Central memory CD8-positive, alpha-beta T cell (primary cell): ENCODE data around the gene ACSS1.

Experiments
- ATAC-seq: fragments of 150-1000 bp; cut with Tn5 transposase; replicated peaks from 2 replicates; pipeline ENCODE4 v1.10.0; 2022; ENCODE audit warnings: mild to moderate bottlenecking, moderate FRiP score, moderate number of reproducible peaks; ENCODE audit not compliant: poor library complexity, severe bottlenecking; ENCODE audit errors: extremely low read depth
- DNase-seq, 2 donors: peaks; one replicate each; pipeline ENCODE4 v3.0.0; 2021; ENCODE audit warnings: low spot score in 2 of 2
- H3K27ac Mint-ChIP-seq: one replicate; pipeline ENCODE4 v1.8.0; 2022; ENCODE audit warnings: low read depth, mild to moderate bottlenecking, moderate library complexity, mixed read lengths
- H3K27me3 Mint-ChIP-seq: one replicate; pipeline ENCODE4 v1.8.0; 2022; ENCODE audit warnings: mixed read lengths
- H3K36me3 Mint-ChIP-seq: one replicate; pipeline ENCODE4 v1.8.0; 2022; ENCODE audit warnings: mild to moderate bottlenecking, moderate library complexity, mixed read lengths; ENCODE audit not compliant: insufficient read depth
- H3K4me1 Mint-ChIP-seq: one replicate; pipeline ENCODE4 v1.8.0; 2022; ENCODE audit warnings: mixed read lengths
- H3K4me3 Mint-ChIP-seq: one replicate; pipeline ENCODE4 v1.8.0; 2022; ENCODE audit warnings: mild to moderate bottlenecking, moderate library complexity, mixed read lengths
- H3K9me3 Mint-ChIP-seq: one replicate; pipeline ENCODE4 v1.8.0; 2022; ENCODE audit warnings: mixed read lengths

Gene ACSS1

DNA sequence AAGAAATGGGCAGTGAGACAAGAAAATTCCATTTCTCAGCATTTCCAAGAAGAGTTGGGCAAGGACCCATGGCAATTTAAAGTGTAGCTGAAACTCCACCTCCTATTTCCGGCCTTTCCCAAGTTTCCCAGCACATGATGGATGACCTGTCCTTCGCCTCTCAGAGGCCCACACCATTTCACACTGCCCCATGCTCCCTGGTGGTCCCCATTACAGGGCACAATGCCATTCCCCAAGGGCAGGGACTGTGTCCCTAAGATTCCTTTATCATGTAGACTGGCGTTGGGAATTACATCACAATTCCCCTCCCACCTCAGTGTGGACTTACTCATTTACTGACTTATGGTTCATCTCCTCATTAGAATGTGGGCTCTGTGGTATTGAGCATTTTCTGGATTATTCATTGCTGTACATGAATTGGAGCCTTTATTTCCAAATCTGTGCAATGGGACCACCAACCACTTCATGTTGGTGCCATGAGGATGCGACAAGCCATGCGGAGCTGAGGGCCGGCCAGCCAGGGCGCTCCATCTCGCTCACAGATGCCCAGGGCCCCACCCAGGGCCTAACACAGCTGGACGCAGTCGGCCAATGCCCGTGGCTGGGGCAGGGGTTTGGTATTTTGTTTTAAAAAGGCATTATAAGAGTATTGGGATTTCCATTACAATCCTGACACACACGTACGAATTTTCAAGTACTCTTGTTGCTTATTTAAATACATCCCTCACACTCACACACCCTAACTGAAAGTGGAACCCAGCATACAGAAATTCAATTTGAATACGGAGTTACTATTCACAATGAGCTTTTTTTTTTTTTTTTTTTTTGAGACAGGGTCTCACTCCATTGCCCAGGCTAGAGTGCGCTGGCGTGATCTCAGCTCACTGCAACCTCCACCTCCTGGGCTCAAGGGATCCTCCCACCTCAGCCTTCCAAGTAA lies 5.4 kb downstream of the ACSS1 start:
- peaks cover 78% of the 10 kb centered on the region for H3K4me1 Mint-ChIP-seq
- no peak for DNase-seq
- no peaks in the 10 kb centered on the region for H3K9me3 Mint-ChIP-seq
- H3K36me3 Mint-ChIP-seq: peaks cover 26% of the 10 kb centered on the region
- peak overlapping the region; percentile 91 for H3K27ac Mint-ChIP-seq
- ATAC-seq: no peak
- no peaks in the 10 kb centered on the region for H3K27me3 Mint-ChIP-seq
- H3K4me3 Mint-ChIP-seq: no peak overlapping the region

DNA sequence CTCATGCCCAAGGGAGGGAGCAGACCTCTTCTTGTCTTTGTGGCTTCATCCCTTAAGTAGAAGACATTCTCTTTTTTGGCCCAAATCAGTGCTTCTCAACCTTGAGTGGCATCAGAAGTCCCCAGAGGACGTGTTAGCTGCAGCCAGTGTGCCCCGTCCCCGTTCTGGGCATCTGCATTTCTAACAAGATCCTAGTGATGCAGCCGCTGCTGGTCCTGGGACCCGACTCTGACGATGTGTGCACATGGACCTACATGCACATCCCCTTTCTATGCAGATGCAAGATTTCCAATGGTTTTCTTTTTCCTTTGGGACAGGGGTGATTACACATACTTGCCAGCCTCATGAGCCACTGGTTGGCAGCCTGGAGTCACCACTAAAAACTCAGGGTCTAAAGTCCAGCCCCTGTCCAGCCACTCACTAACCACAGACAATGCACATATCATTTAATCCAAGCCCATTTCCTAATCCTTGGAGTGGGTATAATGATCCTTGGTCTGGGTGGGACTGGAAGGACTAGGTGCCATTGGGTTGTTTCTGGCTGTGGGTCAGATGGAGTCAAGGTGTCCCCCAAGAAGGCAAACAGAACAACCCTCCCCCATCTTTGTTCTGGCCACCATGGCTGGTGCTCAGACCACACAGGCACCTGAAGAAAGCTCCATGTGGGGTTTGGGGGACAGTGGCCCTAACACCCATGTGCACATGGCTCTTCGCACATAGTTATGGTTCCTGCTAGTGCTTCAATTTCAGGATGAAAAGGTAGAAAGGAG lies 6.4 kb downstream of the ACSS1 start:
- peak overlapping the region; percentile 91 for H3K27ac Mint-ChIP-seq
- no peak overlapping the region for H3K4me3 Mint-ChIP-seq
- H3K9me3 Mint-ChIP-seq: no peaks in the 10 kb centered on the region
- ATAC-seq (no peak), DNase-seq (no peak)
- peaks cover 75% of the 10 kb centered on the region for H3K4me1 Mint-ChIP-seq
- H3K27me3 Mint-ChIP-seq: no peaks in the 10 kb centered on the region
- H3K36me3 Mint-ChIP-seq: peaks cover 30% of the 10 kb centered on the region

DNA sequence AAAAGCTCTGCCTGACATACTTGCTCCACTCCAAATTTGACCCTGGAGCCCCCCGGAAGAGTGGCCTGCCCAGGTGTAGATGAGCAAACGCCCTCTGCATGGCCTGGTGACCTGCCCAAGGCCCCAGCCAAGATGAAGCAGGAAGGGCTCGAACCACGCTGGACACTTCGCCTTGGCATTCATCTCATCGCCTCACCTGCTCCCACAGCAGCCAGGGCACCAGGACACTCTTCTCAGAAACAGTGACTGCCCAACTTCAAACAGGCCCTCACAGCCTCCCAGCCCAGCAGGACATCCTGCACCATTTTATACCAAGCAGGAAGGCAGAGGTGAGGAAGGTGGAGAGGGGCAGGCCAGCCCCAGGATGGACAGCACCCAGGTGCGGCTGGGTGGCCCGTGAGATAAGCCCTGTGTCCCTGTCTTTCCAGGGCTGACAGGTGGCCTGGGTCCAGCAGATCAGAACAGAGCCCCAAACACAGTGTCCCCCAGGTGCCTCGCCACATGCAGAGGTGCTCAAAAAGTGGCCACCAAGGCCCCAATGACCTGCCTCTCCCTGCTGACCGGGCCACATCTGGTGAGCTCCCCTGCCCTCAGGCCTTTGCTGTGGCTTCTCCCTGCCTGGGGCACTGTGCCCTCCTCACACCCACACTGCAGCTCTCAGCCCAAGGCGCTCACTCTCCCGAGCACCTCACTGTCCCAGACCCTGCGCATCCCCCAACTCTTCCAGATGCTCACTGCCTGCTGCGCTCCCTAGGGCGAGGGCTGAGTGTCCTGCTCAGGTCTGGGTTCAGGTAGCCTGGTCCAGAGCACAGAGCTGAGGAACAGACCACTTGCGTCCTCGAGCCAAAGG lies 7.2 kb downstream of the ACSS1 start:
- ATAC-seq: no peak
- no peaks in the 10 kb centered on the region for H3K9me3 Mint-ChIP-seq
- H3K27ac Mint-ChIP-seq: peak overlapping the region; percentile 91

DNA sequence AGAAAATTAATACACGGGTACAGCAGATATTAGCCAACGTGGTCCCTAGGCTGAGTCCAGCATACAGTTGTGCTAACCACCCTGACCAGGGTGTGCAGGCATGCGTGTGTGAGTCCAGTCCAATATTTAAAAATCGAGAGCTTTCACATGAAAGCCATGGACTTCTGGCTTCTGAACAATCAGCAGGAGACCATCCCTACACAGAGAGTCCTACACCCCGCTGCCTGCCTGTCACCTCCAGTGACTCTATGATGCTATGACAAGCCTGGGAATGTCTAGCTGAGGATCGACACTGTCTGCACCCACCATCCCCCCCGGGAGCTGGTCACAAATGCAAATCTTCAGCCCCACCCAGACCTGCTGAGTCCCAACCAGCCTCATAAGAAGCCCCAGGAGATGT lies 7.9 kb downstream of the ACSS1 start:
- Mint-ChIP-seq H3K27ac (peak overlapping the region; percentile 91), H3K9me3 (no peaks in the 10 kb centered on the region), H3K4me1 (peaks cover 63% of the 10 kb centered on the region), H3K27me3 (no peaks in the 10 kb centered on the region), H3K36me3 (peaks cover 27% of the 10 kb centered on the region), H3K4me3 (no peak overlapping the region)
- ATAC-seq: no peak
- DNase-seq: no peak

More for the DNA sequence above, 7.2 kb downstream of the ACSS1 start:
- H3K4me3 Mint-ChIP-seq: no peak overlapping the region
- no peaks in the 10 kb centered on the region for H3K27me3 Mint-ChIP-seq
- peaks cover 27% of the 10 kb centered on the region for H3K36me3 Mint-ChIP-seq
- peaks cover 67% of the 10 kb centered on the region for H3K4me1 Mint-ChIP-seq
- DNase-seq: no peak

DNA sequence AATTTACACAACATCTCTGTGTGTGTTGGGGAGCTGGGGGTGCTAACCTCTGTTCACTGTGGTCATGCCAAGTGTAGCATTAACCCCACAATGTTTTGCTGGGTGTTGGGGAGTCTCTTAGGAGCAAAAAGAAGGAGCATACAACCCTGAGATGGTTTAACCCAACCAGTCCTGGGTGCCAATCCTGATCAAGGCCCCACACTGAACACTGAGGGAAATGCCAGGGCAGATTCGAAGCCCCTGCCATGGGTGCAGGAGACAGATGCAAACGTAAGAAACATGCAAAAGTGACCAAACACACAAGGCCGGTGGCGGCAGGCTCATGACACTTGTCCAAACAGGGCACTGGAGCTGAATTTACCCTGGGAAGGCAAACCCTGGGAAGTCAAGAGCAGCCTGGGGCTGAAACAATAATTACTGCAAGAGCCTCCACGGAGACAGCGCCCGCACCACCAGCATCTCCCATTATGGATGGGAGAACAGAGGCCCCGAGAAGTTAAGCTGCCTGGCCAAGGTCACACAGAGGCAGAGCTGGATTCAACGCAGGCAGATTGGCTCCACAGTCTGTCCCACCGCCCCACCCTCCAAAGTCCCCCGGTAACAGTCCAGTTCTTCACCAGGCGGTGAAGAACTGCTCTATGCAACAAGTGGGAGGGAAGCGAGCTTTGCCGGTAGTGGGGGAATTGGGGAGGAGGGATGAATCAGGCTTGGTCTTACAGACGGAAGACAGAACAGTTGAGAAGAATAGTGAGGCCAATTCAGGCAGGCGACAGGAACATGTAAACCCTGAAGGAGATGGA lies 8.5 kb downstream of the ACSS1 start:
- no peak overlapping the region for H3K4me3 Mint-ChIP-seq
- H3K27ac Mint-ChIP-seq: peak overlapping the region; percentile 85
- peaks cover 57% of the 10 kb centered on the region for H3K4me1 Mint-ChIP-seq
- no peak for ATAC-seq
- H3K27me3 Mint-ChIP-seq: no peaks in the 10 kb centered on the region
- H3K36me3 Mint-ChIP-seq: peaks cover 24% of the 10 kb centered on the region
- no peaks in the 10 kb centered on the region for H3K9me3 Mint-ChIP-seq
- DNase-seq: no peak

DNA sequence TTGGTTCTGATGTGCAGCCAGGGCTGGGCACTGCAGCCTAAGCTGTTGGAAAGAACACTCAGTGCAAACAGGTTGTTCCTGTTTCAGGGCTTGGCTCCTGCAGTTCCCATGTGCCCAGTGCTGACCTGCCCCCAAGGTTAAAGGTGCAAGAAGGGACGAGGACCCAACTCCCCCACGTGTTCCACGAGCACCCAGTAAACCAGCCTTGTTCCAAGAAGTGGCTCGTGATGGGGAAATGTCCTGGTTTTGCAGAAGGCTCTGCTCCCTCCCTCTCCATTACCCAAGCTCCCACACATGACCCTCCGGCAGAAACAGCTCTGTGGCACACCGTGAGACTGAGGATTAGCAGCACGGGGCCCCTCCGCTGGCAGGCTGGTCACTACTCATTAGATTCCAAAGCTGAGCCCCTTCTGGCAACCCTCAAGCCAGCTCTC lies 9.4 kb downstream of the ACSS1 start:
- DNase-seq (no peak), ATAC-seq (no peak)
- Mint-ChIP-seq H3K27me3 (no peaks in the 10 kb centered on the region), H3K36me3 (peaks cover 26% of the 10 kb centered on the region), H3K9me3 (no peaks in the 10 kb centered on the region), H3K4me1 (peaks cover 48% of the 10 kb centered on the region), H3K4me3 (no peak overlapping the region), H3K27ac (peak overlapping the region; percentile 85)

DNA sequence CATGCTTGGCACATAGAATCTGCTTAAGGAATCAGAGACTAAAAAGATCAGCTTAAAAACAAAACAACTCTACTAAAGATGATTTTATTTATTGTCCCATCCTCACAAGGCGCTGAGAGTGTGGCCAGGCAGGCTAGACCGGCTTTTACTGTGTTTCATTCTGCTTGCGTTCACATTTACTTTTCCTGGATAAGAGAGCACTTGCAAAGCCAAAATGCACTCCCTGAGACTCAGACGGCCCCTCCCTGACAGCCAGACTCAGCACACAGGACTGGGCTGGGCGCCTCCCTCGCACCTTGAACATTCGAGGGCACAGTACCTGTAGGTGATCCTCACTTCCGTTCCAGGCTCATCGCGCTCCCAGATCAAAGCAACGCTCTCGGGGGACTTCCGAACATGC lies 10.2 kb downstream of the ACSS1 start:
- peak overlapping the region; percentile 62 for H3K27ac Mint-ChIP-seq

DNA sequence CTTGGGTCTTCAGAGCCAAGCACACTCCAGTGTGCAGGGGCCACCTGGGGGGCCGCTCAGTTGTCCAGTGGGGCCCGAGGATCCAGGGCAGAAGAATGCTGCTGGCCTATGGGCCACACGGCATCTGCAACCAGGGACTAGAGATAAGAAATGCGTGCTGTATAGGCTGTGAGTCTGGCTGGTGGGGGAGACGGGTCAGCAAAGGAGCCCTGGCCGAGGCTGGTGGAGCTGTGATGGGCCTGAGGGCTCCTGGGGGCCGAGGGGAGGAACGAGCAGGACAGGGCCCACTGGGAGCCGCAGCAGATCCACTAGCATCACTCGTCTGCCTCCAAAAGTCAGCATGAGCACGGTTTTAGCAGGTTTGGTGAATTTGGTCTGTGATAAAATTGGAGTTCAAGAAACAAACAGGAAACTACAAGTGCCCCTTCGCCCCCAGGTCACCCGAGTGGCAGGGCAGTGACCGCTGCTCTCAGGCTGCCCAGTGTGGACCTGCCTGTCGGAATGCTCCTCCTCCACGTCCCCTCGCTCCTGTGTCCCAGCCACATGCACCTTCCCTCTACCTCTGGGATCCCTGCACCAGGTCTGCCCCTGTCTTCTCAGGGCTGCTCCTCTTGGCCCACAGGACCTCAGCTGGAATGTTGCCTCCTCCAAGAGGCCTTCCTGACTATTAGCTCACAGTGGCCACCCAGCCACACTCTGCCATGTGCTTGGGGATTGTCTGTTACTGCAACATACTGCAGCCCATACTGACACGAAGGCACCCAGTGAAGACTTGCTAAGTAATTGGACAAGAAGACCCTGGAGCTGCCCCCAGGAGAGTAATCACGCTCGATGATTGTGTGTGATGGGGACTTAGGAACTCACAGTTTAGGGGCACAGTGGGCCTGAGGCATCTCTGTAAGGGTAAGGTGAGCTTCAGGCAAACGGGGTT lies 10.9 kb downstream of the ACSS1 start:
- ATAC-seq: no peak
- Mint-ChIP-seq H3K9me3 (no peaks in the 10 kb centered on the region), H3K27me3 (no peaks in the 10 kb centered on the region), H3K36me3 (peaks cover 27% of the 10 kb centered on the region), H3K4me3 (no peak overlapping the region), H3K27ac (peak overlapping the region; percentile 67), H3K4me1 (peaks cover 49% of the 10 kb centered on the region)
- DNase-seq: no peak

More for the DNA sequence above, 10.2 kb downstream of the ACSS1 start:
- H3K4me3 Mint-ChIP-seq: no peak overlapping the region
- ATAC-seq (no peak), DNase-seq (no peak)
- H3K9me3 Mint-ChIP-seq: no peaks in the 10 kb centered on the region
- H3K4me1 Mint-ChIP-seq: peaks cover 49% of the 10 kb centered on the region
- no peaks in the 10 kb centered on the region for H3K27me3 Mint-ChIP-seq
- H3K36me3 Mint-ChIP-seq: peaks cover 27% of the 10 kb centered on the region

DNA sequence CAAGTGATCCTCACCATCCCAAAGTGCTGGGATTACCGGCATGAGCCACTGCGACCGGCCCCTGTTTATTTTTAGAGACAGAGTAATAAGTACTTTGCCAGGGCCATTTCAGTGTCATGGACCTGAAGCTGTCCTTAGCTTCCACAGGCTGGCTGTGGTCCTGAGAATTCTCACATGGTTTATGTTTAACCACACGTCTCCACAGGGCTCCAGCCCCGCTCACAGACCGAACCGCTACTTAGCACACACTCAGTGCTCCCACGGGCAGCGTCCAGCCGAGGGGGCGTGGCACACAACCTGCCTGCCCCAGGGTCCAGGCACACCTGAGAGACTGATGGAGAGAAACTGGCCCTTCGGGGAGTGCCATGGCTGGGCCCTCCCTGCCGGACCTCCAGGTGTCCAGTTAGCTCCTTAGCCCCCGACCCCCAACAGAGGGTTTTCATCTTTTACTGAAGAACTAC lies 11.7 kb downstream of the ACSS1 start:
- Mint-ChIP-seq H3K4me1 (peaks cover 51% of the 10 kb centered on the region), H3K36me3 (peaks cover 30% of the 10 kb centered on the region), H3K27ac (peak overlapping the region; percentile 67), H3K4me3 (no peak overlapping the region), H3K9me3 (no peaks in the 10 kb centered on the region), H3K27me3 (no peaks in the 10 kb centered on the region)
- DNase-seq (no peak), ATAC-seq (no peak)

DNA sequence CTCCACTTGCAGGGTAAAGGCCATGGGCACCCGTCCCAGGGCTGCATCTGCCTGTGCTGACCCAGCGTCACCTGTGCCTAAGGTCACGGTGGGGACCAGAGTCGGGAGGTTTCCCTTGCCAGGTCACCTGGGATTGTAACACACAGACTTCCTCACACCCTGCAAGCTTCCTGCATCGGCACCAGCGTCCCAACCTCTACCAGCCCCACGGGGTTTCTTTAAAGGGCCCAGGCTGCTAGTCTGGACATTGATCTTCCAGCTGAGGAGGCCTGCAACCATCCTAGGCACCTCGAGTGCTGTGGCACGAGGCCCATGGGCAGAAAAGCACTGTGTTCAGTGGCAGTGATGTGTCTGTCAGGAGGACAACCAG lies 12.6 kb downstream of the ACSS1 start:
- H3K4me3 Mint-ChIP-seq: no peak overlapping the region
- ATAC-seq: no peak
- no peak for DNase-seq
- H3K27me3 Mint-ChIP-seq: no peaks in the 10 kb centered on the region
- H3K9me3 Mint-ChIP-seq: no peaks in the 10 kb centered on the region
- no peak overlapping the region for H3K27ac Mint-ChIP-seq
- H3K36me3 Mint-ChIP-seq: peaks cover 30% of the 10 kb centered on the region
- peaks cover 43% of the 10 kb centered on the region for H3K4me1 Mint-ChIP-seq
